Smooth muscle cell (in vitro differentiated cells): ENCODE data around the gene OPALIN. TPM values are rescaled to one million over a fixed set of nuclear protein-coding genes. Genes with fewer than 3 reads are reported as not detected.

Experiments
- polyA plus RNA-seq: library from polyadenylated mRNA; unstranded; fragments of >200 nt; fragmentation: Nextera tagmentation; extraction: Ambion mirVana; gene quantifications from 2 replicates; pipeline ENCODE4 v1.2.1, GENCODE V29; 2016
- total RNA-seq: library from RNA; depleted of rRNA; stranded (reverse); fragments of >200 nt; gene quantifications from 2 replicates; pipeline ENCODE4 v1.2.3, GENCODE V29; 2014

The OPALIN gene
- total and polyA plus RNA-seq, 2 experiments from 2014 or later = not detected

Other genes starting within 250 kb of the OPALIN start
- 26.9 and 32.4 TPM in 2 replicates for gene ZNF518A, start 228.7 kb downstream of the OPALIN start, total RNA-seq
- gene ZNF518A, start 228.7 kb downstream of the OPALIN start, polyA plus RNA-seq = 9.0 and 11.9 TPM in 2 replicates
- gene BLNK, start 87.4 kb downstream of the OPALIN start, total RNA-seq = 1.3 and 6.1 TPM in 2 replicates
- gene BLNK, start 87.4 kb downstream of the OPALIN start, polyA plus RNA-seq = 1.3 and 2.5 TPM in 2 replicates
- gene DNTT, start 54.6 kb downstream of the OPALIN start, total RNA-seq = not detected in 2 replicates
- not detected in 2 replicates for gene DNTT, start 54.6 kb downstream of the OPALIN start, polyA plus RNA-seq
- 0.18 and 0.45 TPM in 2 replicates for gene TLL2, start 154.9 kb upstream of the OPALIN start, total RNA-seq
- 0.04 TPM in 1 of 2 replicates, not detected in the other for gene TLL2, start 154.9 kb upstream of the OPALIN start, polyA plus RNA-seq
- gene TM9SF3, start 228.0 kb upstream of the OPALIN start, total RNA-seq = 126 and 166 TPM in 2 replicates
- gene TM9SF3, start 228.0 kb upstream of the OPALIN start, polyA plus RNA-seq = 114 and 138 TPM in 2 replicates